ENCODE data around the gene PLD5. TPM values are rescaled to one million over a fixed set of nuclear protein-coding genes. Genes with fewer than 3 reads are reported as not detected.
"Not testable (repeated sequence)": the region's sequence is repeated elsewhere in the genome, so short reads cannot be mapped to it uniquely, and the experiment has no call there.

The PLD5 gene
- total RNA-seq, 1 donor, result under 0.01 TPM

GRCh38 chr1:242525360-242525722 is 844 bp upstream of the PLD5 start:
- Histone ChIP-seq H3K4me1 (ENCODE audit: insufficient read depth, low read length) (no peaks in the 10 kb centered on the region), H3K27me3 (ENCODE audit: insufficient read depth, low read length) (peaks cover 58% of the 10 kb centered on the region), H3K4me3 (ENCODE audit: low read length) (no peak overlapping the region), H3K9me3 (ENCODE audit: low read depth, low read length) (no peaks in the 10 kb centered on the region)

DNA sequence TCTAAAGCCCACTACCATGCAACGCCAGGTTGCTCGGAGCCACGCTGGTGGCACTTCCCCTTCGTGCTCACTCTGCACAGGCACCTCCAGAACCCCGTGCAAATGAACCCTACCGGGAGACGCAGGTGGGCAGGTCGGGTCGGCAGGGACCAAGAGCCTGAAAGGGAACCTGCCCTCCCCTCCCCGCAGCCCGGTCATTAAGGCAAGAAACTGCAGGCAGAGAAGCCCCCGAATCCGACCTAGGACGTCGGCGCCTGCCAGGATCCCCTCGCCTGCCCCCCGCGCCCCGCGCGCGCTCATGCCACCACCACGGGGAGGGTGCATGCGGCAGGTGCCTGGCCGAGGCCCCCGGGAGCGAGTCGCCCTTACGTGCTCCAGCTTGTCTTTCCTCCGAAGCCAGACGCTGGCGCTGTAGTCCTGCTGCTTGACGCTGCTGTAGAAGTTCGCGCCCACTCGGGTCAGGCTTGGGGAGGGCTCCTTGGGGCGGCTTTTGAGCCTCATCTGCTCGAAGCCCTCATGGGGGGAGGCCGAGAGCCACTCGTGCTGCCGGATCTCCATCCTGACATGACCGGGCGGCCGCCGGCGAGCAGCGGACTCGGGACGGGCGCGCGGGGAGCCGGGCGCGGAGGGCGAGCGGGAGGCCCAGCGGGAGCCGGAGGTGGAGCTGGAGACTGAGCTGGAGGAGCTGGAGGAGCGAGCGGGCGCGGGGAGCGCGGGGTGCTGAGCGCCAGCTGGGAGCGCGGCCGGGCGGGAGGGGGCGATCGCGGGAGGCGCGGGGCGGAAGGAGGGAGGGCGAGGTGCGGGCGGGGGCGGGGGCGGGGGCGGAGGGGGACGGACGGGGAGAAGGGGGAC is 552 bp downstream of the PLD5 start:
- no peaks in the 10 kb centered on the region for H3K4me1 ChIP-seq (ENCODE audit: insufficient read depth, low read length)
- peaks cover 58% of the 10 kb centered on the region for H3K27me3 ChIP-seq (ENCODE audit: insufficient read depth, low read length)
- no peaks in the 10 kb centered on the region for H3K9me3 ChIP-seq (ENCODE audit: low read depth, low read length)
- H3K4me3 ChIP-seq (ENCODE audit: low read length), result no peak overlapping the region

- H3K9me3 ChIP-seq (ENCODE audit: low read depth, low read length), result no peaks in the 10 kb centered on the region
- peaks cover 58% of the 10 kb centered on the region for H3K27me3 ChIP-seq (ENCODE audit: insufficient read depth, low read length)
- H3K4me1 ChIP-seq (ENCODE audit: insufficient read depth, low read length), result no peaks in the 10 kb centered on the region
- H3K4me3 ChIP-seq (ENCODE audit: low read length), result no peak overlapping the region
Observed at GRCh38 chr1:242522996-242523718, 1.3 kb downstream of the PLD5 start.

- H3K4me1 ChIP-seq (ENCODE audit: insufficient read depth, low read length), result no peaks in the 10 kb centered on the region
- H3K9me3 ChIP-seq (ENCODE audit: low read depth, low read length), result no peaks in the 10 kb centered on the region
- H3K4me3 ChIP-seq (ENCODE audit: low read length), result no peak overlapping the region
- peaks cover 53% of the 10 kb centered on the region for H3K27me3 ChIP-seq (ENCODE audit: insufficient read depth, low read length)
Observed at GRCh38 chr1:242522304-242522945, 2.1 kb downstream of the PLD5 start.

GRCh38 chr1:242515555-242515954 is 8.9 kb downstream of the PLD5 start:
- peaks cover 2% of the 10 kb centered on the region for H3K27me3 ChIP-seq (ENCODE audit: insufficient read depth, low read length)
- H3K4me3 ChIP-seq (ENCODE audit: low read length), result no peak overlapping the region
- no peaks in the 10 kb centered on the region for H3K9me3 ChIP-seq (ENCODE audit: low read depth, low read length)
- H3K4me1 ChIP-seq (ENCODE audit: insufficient read depth, low read length), result no peaks in the 10 kb centered on the region

GRCh38 chr1:242506724-242507123 is 17.8 kb downstream of the PLD5 start:
- Histone ChIP-seq H3K4me1 (ENCODE audit: insufficient read depth, low read length) (no peaks in the 10 kb centered on the region), H3K4me3 (ENCODE audit: low read length) (no peak overlapping the region), H3K27me3 (ENCODE audit: insufficient read depth, low read length) (no peaks in the 10 kb centered on the region), H3K9me3 (ENCODE audit: low read depth, low read length) (no peaks in the 10 kb centered on the region)

DNA sequence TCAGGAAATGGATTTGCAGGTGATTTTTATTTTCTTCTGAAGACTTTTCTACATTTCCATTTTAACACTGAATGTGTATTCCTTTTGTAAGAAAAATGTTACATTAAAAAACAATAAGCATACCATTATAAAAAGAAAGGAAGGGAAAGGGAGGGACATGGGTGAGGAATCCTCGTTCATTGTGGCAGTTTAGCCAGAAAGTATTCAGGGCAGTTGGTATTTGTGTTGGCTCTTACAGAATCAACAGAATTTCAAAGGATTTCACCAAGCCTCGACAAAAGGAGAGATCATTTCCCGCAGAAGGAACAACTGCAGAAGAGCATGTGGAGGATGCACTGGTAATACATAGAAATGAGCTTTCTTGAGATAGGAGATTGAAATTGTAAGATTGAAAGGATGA is 35.0 kb downstream of the PLD5 start:
- H3K9me3 ChIP-seq (ENCODE audit: low read depth, low read length), result no peaks in the 10 kb centered on the region
- no peak overlapping the region for H3K4me3 ChIP-seq (ENCODE audit: low read length)
- no peaks in the 10 kb centered on the region for H3K27me3 ChIP-seq (ENCODE audit: insufficient read depth, low read length)
- no peaks in the 10 kb centered on the region for H3K4me1 ChIP-seq (ENCODE audit: insufficient read depth, low read length)

DNA sequence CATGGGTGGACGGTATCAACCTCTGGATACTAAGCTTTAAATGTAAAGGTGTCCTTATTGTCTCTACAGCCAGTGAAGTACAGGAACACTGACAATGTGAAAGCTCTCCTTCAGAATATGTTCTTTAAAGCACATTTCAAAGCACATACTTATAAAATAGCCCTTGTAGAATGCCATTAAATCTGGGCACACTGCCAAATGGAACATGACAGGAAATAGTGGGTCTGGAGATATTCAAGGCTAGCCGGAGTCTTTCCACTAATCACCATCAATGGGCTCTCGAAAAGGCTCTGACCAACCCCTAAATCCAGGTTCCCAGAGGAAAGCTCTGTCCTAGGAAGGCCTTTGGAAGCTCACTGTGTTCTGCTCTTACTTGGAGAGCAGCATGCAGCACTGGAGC is 46.6 kb downstream of the PLD5 start:
- no peak overlapping the region for H3K4me3 ChIP-seq (ENCODE audit: low read length)
- no peaks in the 10 kb centered on the region for H3K27me3 ChIP-seq (ENCODE audit: insufficient read depth, low read length)
- no peaks in the 10 kb centered on the region for H3K4me1 ChIP-seq (ENCODE audit: insufficient read depth, low read length)
- no peaks in the 10 kb centered on the region for H3K9me3 ChIP-seq (ENCODE audit: low read depth, low read length)

DNA sequence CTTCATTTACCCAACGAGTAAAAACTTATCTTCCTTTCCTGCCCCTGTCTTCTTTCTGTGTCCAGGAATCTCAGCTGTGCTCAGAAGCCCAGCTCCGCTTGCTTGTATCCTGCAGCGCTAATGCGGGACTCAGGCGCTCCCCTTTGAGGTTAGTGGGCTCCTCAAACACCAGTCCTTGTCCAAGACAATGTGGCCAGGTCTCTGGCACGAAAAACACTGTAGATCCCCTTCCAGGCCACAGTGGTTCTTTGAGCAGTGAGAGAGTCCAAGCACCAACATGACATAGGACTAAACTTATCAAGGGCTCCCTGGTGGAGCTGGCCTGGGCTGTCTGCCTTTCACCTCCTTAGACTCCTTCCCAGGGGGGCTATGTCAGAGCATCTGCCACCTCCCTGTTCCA is 53.7 kb downstream of the PLD5 start:
- H3K4me1 ChIP-seq (ENCODE audit: insufficient read depth, low read length), result no peaks in the 10 kb centered on the region
- H3K9me3 ChIP-seq (ENCODE audit: low read depth, low read length), result no peaks in the 10 kb centered on the region
- H3K27me3 ChIP-seq (ENCODE audit: insufficient read depth, low read length), result no peaks in the 10 kb centered on the region
- H3K4me3 ChIP-seq (ENCODE audit: low read length), result no peak overlapping the region

- no peaks in the 10 kb centered on the region for H3K4me1 ChIP-seq (ENCODE audit: insufficient read depth, low read length)
- no peaks in the 10 kb centered on the region for H3K9me3 ChIP-seq (ENCODE audit: low read depth, low read length)
- no peaks in the 10 kb centered on the region for H3K27me3 ChIP-seq (ENCODE audit: insufficient read depth, low read length)
- no peak overlapping the region for H3K4me3 ChIP-seq (ENCODE audit: low read length)
Observed at GRCh38 chr1:242468784-242469183, 55.7 kb downstream of the PLD5 start.

DNA sequence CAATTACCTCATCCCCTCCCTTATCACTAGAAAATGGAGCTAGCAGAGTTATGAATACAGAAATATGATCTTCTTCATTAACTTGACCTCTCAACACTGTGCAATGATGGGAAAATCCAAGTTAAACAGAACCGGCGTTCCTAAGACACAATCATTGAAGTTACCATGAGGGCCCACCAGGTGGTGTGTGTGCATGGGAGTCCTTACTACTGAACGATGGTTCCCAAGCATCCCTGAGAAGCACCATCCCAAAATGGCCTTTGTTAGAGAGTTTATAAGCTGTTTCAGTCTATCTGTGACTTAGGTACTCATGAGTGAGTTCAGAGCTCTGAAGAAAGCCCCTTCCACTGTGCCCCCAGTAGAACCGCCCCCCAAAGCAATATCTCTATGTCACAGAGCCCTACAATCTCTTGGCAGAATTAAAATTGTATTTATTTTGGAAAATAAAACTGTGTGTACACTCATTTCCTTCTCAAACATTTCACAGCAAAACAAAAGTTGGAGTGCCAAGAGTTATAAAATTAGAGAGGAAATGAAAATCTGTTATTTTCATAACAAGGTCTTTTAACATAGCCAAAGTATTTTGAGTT is 56.8 kb downstream of the PLD5 start:
- Histone ChIP-seq H3K4me3 (ENCODE audit: low read length) (no peak overlapping the region), H3K9me3 (ENCODE audit: low read depth, low read length) (no peaks in the 10 kb centered on the region), H3K27me3 (ENCODE audit: insufficient read depth, low read length) (no peaks in the 10 kb centered on the region), H3K4me1 (ENCODE audit: insufficient read depth, low read length) (no peaks in the 10 kb centered on the region)

GRCh38 chr1:242462867-242463266 is 61.6 kb downstream of the PLD5 start:
- H3K9me3 ChIP-seq (ENCODE audit: low read depth, low read length), result no peaks in the 10 kb centered on the region
- H3K4me1 ChIP-seq (ENCODE audit: insufficient read depth, low read length), result no peaks in the 10 kb centered on the region
- H3K27me3 ChIP-seq (ENCODE audit: insufficient read depth, low read length), result no peaks in the 10 kb centered on the region
- no peak overlapping the region for H3K4me3 ChIP-seq (ENCODE audit: low read length)

- H3K9me3 ChIP-seq (ENCODE audit: low read depth, low read length); H3K4me1 ChIP-seq (ENCODE audit: insufficient read depth, low read length); H3K4me3 ChIP-seq (ENCODE audit: low read length); H3K27me3 ChIP-seq (ENCODE audit: insufficient read depth, low read length): not testable (repeated sequence)
Observed at GRCh38 chr1:242459740-242460139, 64.8 kb downstream of the PLD5 start.

- Histone ChIP-seq H3K4me1 (ENCODE audit: insufficient read depth, low read length) (no peaks in the 10 kb centered on the region), H3K4me3 (ENCODE audit: low read length) (no peak overlapping the region), H3K27me3 (ENCODE audit: insufficient read depth, low read length) (peaks cover 3% of the 10 kb centered on the region), H3K9me3 (ENCODE audit: low read depth, low read length) (no peaks in the 10 kb centered on the region)
Observed at GRCh38 chr1:242456726-242457269, 67.7 kb downstream of the PLD5 start.

DNA sequence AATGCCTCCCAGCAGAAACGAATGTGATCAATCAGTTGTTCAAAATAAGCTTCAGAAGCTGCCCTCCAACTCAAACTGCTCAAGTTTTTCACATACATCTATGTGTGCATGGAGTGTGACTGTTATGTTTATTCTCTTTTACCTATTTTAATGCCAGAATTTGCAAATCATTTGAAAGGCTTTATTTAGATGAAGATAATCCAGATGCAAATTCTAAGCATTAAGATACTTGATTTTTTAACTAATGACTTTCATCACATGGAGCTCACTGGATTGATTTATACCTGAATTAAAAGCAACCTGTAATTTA is 69.5 kb downstream of the PLD5 start:
- peaks cover 3% of the 10 kb centered on the region for H3K27me3 ChIP-seq (ENCODE audit: insufficient read depth, low read length)
- H3K4me3 ChIP-seq (ENCODE audit: low read length), result no peak overlapping the region
- no peaks in the 10 kb centered on the region for H3K4me1 ChIP-seq (ENCODE audit: insufficient read depth, low read length)
- no peaks in the 10 kb centered on the region for H3K9me3 ChIP-seq (ENCODE audit: low read depth, low read length)

All from mononuclear cell (primary cell).